AG04450 (cell line): ENCODE results near the gene NFKBIL1. TPM values are rescaled to one million over a fixed set of nuclear protein-coding genes. Genes with fewer than 3 reads are reported as not detected.
"Not testable (repeated sequence)": the region's sequence is repeated elsewhere in the genome, so short reads cannot be mapped to it uniquely, and the experiment has no call there.

ENCODE experiments used
- CTCF ChIA-PET: fragments of 300-600, 350-600 bp; formaldehyde crosslinking; extraction: SDS; loops from one replicate; lab custom pipeline; 2022; ENCODE audit warnings: antibody characterized with exemption, inconsistent platforms; lab: Charles Lee
- POLR2A ChIA-PET: fragments of 350-600 bp; formaldehyde crosslinking; extraction: SDS; loops from one replicate; lab custom pipeline; 2021; ENCODE audit warnings: antibody characterized with exemption, inconsistent platforms; lab: Yijun Ruan, JAX
- DNase-seq: peaks from one replicate; pipeline ENCODE4 v3.0.0-alpha.2; 2011; ENCODE audit warnings: low read depth, low spot score
- H3K27ac ChIP-seq: one replicate; pipeline ENCODE4 v1.5.1; 2012; ENCODE audit warnings: low read depth, low read length, control low read depth
- H3K27me3 ChIP-seq: one replicate; pipeline ENCODE4 v1.6.0; 2012; ENCODE audit warnings: low read length; ENCODE audit not compliant: control insufficient read depth, insufficient read depth
- H3K4me3 ChIP-seq: 2 replicates; pipeline ENCODE4 v1.5.1; 2011; ENCODE audit warnings: mild to moderate bottlenecking, low read depth, low read length, control low read depth
- H3K9me3 ChIP-seq: 2 replicates; pipeline ENCODE4 v1.5.1; 2012; ENCODE audit warnings: low read length; ENCODE audit not compliant: control insufficient read depth, insufficient read depth
- polyA minus RNA-seq: library from RNA; depleted of rRNA, polyadenylated mRNA; stranded (reverse); fragments of >200 nt; gene quantifications from 2 replicates; pipeline ENCODE4 v1.2.3, GENCODE V29; 2011; rRNA and poly(A)+ RNA removed
- polyA plus RNA-seq: library from polyadenylated mRNA; depleted of rRNA; stranded (reverse); fragments of >200 nt; gene quantifications from 2 replicates; pipeline ENCODE4 v1.2.3, GENCODE V29; 2011; rRNA removed
- TF ChIP-seq, protein P1 (sequence below): IDR thresholded peaks from 2 replicates; pipeline ENCODE4 v1.5.1; 2011; ENCODE audit warnings: low read depth, low read length, control low read depth, inconsistent platforms

Gene NFKBIL1, protein sequence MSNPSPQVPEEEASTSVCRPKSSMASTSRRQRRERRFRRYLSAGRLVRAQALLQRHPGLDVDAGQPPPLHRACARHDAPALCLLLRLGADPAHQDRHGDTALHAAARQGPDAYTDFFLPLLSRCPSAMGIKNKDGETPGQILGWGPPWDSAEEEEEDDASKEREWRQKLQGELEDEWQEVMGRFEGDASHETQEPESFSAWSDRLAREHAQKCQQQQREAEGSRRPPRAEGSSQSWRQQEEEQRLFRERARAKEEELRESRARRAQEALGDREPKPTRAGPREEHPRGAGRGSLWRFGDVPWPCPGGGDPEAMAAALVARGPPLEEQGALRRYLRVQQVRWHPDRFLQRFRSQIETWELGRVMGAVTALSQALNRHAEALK
- 5.1 and 5.4 TPM in 2 replicates for polyA plus RNA-seq
- polyA minus RNA-seq, result 3.8 and 4.2 TPM in 2 replicates

- CTCF ChIA-PET, result interaction anchor here (0.6 to 14.1 kb wide), 8 partner anchors 16 to 118 kb away, joined by 3 to 388 read pairs (median 6); partner anchors contain the start of genes GPANK1, LTB and NCR3
- Histone ChIP-seq H3K4me3 (peak within 1 kb of the TSS; percentile 75), H3K27me3 (no peaks in the 10 kb centered on the region), H3K9me3 (peaks cover 3% of the 10 kb centered on the region; the same call in 1 of the 2 replicates), H3K27ac (peak within 1 kb of the TSS; percentile 52)
- POLR2A ChIA-PET, result interaction anchor here (0.5 to 2.7 kb wide), 6 partner anchors 21 to 795 kb away, joined by 3 to 17 read pairs (median 5); partner anchors contain the start of gene HSPA1B
- DNase-seq, result peak; percentile 94
- TF ChIP-seq, protein P1, sequence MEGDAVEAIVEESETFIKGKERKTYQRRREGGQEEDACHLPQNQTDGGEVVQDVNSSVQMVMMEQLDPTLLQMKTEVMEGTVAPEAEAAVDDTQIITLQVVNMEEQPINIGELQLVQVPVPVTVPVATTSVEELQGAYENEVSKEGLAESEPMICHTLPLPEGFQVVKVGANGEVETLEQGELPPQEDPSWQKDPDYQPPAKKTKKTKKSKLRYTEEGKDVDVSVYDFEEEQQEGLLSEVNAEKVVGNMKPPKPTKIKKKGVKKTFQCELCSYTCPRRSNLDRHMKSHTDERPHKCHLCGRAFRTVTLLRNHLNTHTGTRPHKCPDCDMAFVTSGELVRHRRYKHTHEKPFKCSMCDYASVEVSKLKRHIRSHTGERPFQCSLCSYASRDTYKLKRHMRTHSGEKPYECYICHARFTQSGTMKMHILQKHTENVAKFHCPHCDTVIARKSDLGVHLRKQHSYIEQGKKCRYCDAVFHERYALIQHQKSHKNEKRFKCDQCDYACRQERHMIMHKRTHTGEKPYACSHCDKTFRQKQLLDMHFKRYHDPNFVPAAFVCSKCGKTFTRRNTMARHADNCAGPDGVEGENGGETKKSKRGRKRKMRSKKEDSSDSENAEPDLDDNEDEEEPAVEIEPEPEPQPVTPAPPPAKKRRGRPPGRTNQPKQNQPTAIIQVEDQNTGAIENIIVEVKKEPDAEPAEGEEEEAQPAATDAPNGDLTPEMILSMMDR, result no peak
Measured at GRCh38 chr6:31546958-31547726, at the start of gene NFKBIL1. NFKBIL1 (plus strand) TSS chr6:31547608; CDS start chr6:31547695, 87 bp downstream.

DNA sequence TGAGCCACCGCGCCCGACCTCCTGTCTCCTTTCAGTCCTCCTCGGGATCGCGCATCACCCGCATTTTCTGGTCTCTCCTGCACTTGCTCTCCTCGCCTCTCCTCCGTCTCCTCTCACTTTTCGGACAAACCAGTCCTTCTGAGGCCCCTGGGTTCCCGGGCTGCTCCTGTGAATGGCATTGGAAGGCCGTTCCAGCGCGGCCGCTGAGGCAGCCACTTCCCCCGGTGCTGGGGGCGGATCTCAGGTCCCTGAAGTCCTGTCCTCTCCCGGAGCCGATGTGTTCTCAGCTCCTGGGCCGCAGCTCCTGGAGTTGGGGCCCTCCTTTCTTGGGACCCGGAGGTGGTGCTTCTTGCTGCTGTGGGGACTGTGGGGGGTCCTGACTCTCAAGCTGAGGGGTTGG, 48.7 kb upstream of the NFKBIL1 start:
- TF ChIP-seq, protein P1, result no peak
- DNase-seq, result no peak
- Histone ChIP-seq H3K4me3 (peak overlapping the region; percentile 50), H3K27ac (no peak overlapping the region), H3K27me3 (no peaks in the 10 kb centered on the region), H3K9me3 (no peaks in the 10 kb centered on the region)
- CTCF ChIA-PET, result no interaction called here
- POLR2A ChIA-PET, result interaction anchor here (0.7 kb wide), 1 partner anchor 853 kb away, joined by 11 read pairs; no protein-coding TSS in a partner anchor

DNA sequence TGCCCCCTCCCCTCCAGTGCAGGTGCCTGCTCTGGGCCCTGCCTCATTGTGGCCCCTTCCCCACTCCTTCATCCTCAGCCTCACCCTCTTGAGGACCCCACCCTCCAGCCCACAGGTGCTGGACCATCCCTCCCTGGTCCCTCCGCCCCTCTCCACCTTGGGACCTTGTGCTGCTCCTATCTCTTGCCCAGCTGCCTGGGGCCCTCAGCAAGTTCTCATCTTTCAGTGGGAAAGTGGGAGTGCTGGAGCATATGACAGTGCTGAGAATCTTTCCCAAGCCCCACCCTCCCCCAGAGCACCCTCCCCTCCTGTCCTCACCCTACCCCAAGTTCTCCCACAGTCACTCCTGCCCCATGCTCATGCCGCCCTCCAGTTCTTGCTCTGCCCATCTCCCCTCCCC, 47.8 kb upstream of the NFKBIL1 start:
- H3K27me3 ChIP-seq, POLR2A ChIA-PET, DNase-seq, H3K9me3 ChIP-seq, H3K27ac ChIP-seq, CTCF ChIA-PET, H3K4me3 ChIP-seq: not testable (repeated sequence)

DNA sequence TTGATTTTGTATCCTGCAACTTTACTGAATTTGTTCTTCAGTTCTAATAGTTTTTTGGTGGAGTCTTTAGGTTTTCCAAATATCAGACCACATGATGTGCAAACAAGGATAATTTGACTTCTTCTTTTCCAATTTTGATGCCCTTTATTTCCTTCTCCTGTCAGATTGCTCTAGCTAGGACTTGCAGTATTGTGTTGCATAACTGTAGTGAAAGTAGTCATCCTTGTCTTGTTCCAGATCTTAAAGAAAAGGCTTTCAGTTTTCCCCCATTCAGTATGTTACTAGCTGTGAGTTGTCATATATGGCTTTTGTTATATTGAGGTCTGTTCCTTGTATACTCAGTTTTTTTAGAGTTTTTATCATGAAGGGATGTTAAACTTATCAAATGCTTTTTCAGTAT, 44.8 kb upstream of the NFKBIL1 start:
- Histone ChIP-seq H3K27me3 (no peaks in the 10 kb centered on the region), H3K27ac (no peak overlapping the region), H3K4me3 (no peak overlapping the region), H3K9me3 (no peaks in the 10 kb centered on the region)
- ChIA-PET POLR2A (no interaction called here), CTCF (interaction anchor here (1.3 kb wide), 1 partner anchor 10 kb away, joined by 3 read pairs; no protein-coding TSS in a partner anchor)
- TF ChIP-seq, protein P1, result no peak
- no peak for DNase-seq

DNA sequence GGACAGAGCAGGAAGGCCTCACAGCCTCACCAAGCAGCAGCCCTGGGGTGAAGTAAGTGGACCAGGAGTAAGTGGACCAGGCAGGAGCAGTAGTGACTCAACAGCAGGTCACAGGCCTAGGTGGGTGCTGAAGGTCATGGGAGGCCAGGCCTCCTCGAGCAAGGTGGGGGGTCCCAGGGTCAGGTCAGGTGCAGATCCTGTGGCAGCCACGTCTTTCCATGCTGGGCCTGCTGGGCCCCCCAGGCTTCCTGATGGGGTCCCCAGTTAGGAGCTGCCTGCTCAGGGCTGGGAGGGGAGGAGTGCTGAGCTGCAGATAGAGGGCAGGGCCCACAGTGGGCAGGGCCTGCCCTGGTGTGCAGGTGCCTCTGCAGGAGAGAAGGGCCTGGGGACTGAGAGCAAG, 38.4 kb upstream of the NFKBIL1 start:
- H3K27ac ChIP-seq, POLR2A ChIA-PET, CTCF ChIA-PET: not testable (repeated sequence)

More for the DNA sequence above, 38.4 kb upstream of the NFKBIL1 start:
- H3K4me3 ChIP-seq, H3K27me3 ChIP-seq, DNase-seq, H3K9me3 ChIP-seq: not testable (repeated sequence)
